Measurements from ENCODE around the gene TEX2. TPM values are rescaled to one million over a fixed set of nuclear protein-coding genes. Genes with fewer than 3 reads are reported as not detected.

TEX2 gene
- total and polyA plus RNA-seq, 2 donors (not counting 3 experiments of a cell fraction or from before 2014, with no cell fraction given) = 13.3 to 25.8 TPM

DNA sequence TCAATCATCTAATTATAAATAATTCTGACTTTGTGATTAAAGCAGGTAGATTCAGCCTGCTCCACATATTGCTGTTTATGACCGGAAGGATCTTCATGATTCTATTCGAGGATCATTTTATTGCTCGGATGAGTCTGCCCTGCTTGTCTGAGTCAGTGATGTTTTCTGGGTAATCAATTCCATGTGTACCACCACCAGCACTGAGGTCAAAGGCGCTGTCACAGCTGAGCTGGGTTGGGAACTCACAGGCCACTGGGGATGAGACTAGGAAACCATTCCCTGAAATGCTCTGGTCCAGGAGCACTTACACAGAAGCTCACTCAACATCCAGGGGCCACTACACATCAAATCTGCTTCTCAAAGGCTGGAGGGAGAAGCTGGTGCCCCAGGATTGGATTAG, 102.7 kb downstream of the TEX2 start:
- no peaks in the 10 kb centered on the region for H3K36me3 ChIP-seq (ENCODE audit: control insufficient read depth in 2 of 2, extremely low read depth in 1 of 2, insufficient read depth in 2 of 2, low read length in 2 of 2)
- TF ChIP-seq POLR2A (IDR thresholded peaks at IDR 0.05; ENCODE audit: low read depth, low read length) (no peak), GATA2 (IDR thresholded peaks at IDR 0.05; ENCODE audit: insufficient read depth, insufficient read length, low read depth, low read length) (no peak), JUN (IDR thresholded peaks at IDR 0.05; ENCODE audit: borderline replicate concordance, insufficient read depth, insufficient read length, low read depth) (no peak)
- dilution Hi-C loops (cut with MboI; ENCODE audit: extremely low pct_ligation_motif_present, low sequenced_read_pairs) (no loop called here), intact Hi-C loops (cut with micrococcal nuclease) (no loop called here)
- H3K9ac ChIP-seq (replicated peaks; ENCODE audit: extremely low read depth, insufficient read depth, low read length) = no peak overlapping the region
- H3K9me1 ChIP-seq (replicated peaks; ENCODE audit: control insufficient read depth, extremely low read depth, insufficient read depth, low read length) = no peaks in the 10 kb centered on the region
- POLR2A ChIA-PET = no interaction called here
- FAIRE-seq = no peak
- H3K4me2 ChIP-seq (ENCODE audit: insufficient read depth, low read length) = no peak overlapping the region
- H3K27me3 ChIP-seq (ENCODE audit: control insufficient read depth in 2 of 2, insufficient read depth in 2 of 2, low read length in 2 of 2) = no peaks in the 10 kb centered on the region
- no peak for DNase-seq (ENCODE audit: low read depth, low spot score)
- BruUV-seq (replicated peaks) = no TSS peak
- CTCF ChIA-PET = interaction anchor here (0.6 to 1.0 kb wide), 2 partner anchors 11 to 27 kb away, joined by 3 to 4 read pairs; no protein-coding TSS in a partner anchor
- H4K20me1 ChIP-seq (replicated peaks; ENCODE audit: control insufficient read depth, extremely low read depth, insufficient read depth, low read length) = no peaks in the 10 kb centered on the region
- H2AFZ ChIP-seq (ENCODE audit: low read depth, low read length) = no peak overlapping the region
- no peak overlapping the region for H3K4me3 ChIP-seq (replicated peaks in 1 of 3; ENCODE audit: insufficient read depth in 1 of 3, low read depth in 1 of 3, low read length in 3 of 3)
- H3K9me3 ChIP-seq (replicated peaks; ENCODE audit: control insufficient read depth, insufficient read depth, low read length) = no peaks in the 10 kb centered on the region
- H3K27ac ChIP-seq (ENCODE audit: insufficient read depth, low read depth, low read length) = no peak overlapping the region
- peaks cover 10% of the 10 kb centered on the region for H3K4me1 ChIP-seq (ENCODE audit: control insufficient read depth, extremely low read depth, insufficient read depth, low read length)
- H3K79me2 ChIP-seq (ENCODE audit: control insufficient read depth, insufficient read depth, low read length) = no peaks in the 10 kb centered on the region

DNA sequence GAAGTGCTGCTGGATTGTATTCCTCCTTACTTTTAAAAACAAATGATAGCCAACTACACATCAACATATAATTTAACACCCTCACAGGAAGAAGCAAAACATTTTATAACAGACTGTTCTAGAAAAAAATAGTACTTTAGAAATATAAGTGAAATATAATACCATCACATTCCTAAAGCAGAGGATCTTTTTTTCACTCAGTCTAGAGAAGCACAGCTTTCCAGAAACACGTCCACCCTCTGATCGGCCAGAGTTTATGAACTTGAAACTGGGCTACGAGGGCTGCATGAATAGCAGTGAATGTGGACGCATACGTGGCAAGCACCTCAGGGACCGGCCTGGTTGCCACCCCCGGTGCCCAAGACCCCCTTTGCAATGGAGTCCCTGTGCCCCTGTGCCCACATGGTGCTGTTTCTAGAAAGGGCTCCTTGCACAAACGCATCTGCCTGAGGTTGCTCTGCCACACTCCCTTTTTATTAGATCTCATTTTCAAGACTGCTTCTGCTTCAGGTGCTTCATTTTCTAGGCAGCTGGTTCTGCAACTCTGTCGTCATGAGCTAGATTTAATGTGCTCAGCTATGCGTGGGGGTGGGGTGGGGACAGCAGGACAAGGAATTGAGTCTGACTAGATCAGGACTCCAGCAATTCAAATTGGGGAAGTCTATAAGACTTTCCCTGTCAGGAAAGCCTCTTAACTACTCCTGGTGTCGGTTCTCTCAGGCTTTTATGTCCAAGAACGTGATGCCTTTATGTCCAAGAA, 104.0 kb downstream of the TEX2 start:
- Histone ChIP-seq H3K27ac (ENCODE audit: insufficient read depth, low read depth, low read length) (no peak overlapping the region), H3K4me1 (ENCODE audit: control insufficient read depth, extremely low read depth, insufficient read depth, low read length) (peaks cover 10% of the 10 kb centered on the region), H2AFZ (ENCODE audit: low read depth, low read length) (no peak overlapping the region), H3K9me1 (replicated peaks; ENCODE audit: control insufficient read depth, extremely low read depth, insufficient read depth, low read length) (no peaks in the 10 kb centered on the region), H3K4me3 (replicated peaks in 1 of 3; ENCODE audit: insufficient read depth in 1 of 3, low read depth in 1 of 3, low read length in 3 of 3) (no peak overlapping the region), H3K79me2 (ENCODE audit: control insufficient read depth, insufficient read depth, low read length) (no peaks in the 10 kb centered on the region), H3K9ac (replicated peaks; ENCODE audit: extremely low read depth, insufficient read depth, low read length) (no peak overlapping the region), H4K20me1 (replicated peaks; ENCODE audit: control insufficient read depth, extremely low read depth, insufficient read depth, low read length) (no peaks in the 10 kb centered on the region), H3K27me3 (ENCODE audit: control insufficient read depth in 2 of 2, insufficient read depth in 2 of 2, low read length in 2 of 2) (no peaks in the 10 kb centered on the region), H3K9me3 (replicated peaks; ENCODE audit: control insufficient read depth, insufficient read depth, low read length) (no peaks in the 10 kb centered on the region), H3K36me3 (ENCODE audit: control insufficient read depth in 2 of 2, extremely low read depth in 1 of 2, insufficient read depth in 2 of 2, low read length in 2 of 2) (no peaks in the 10 kb centered on the region), H3K4me2 (ENCODE audit: insufficient read depth, low read length) (no peak overlapping the region)
- DNase-seq (ENCODE audit: low read depth, low spot score) (no peak), FAIRE-seq (no peak)
- ChIA-PET CTCF (no interaction called here), POLR2A (no interaction called here)
- intact Hi-C loops (cut with micrococcal nuclease) (no loop called here), dilution Hi-C loops (cut with MboI; ENCODE audit: extremely low pct_ligation_motif_present, low sequenced_read_pairs) (no loop called here)
- no TSS peak for BruUV-seq (replicated peaks)
- no peak for TF ChIP-seq GATA2 (IDR thresholded peaks at IDR 0.05; ENCODE audit: insufficient read depth, insufficient read length, low read depth, low read length)
- TF ChIP-seq JUN (IDR thresholded peaks at IDR 0.05; ENCODE audit: borderline replicate concordance, insufficient read depth, insufficient read length, low read depth) = no peak
- no peak for TF ChIP-seq MYC (IDR thresholded peaks at IDR 0.05; ENCODE audit: low read depth, low read length)
- TF ChIP-seq FOS (IDR thresholded peaks at IDR 0.05; ENCODE audit: borderline replicate concordance, insufficient read depth, low read length) = no peak
- TF ChIP-seq POLR2A (IDR thresholded peaks at IDR 0.05; ENCODE audit: low read depth, low read length) = no peak
- no peak for TF ChIP-seq POLR2AphosphoS5 (IDR thresholded peaks at IDR 0.05; ENCODE audit: insufficient read depth, low read depth, low read length)

Data from endothelial cell of umbilical vein (primary cell).